ENCODE measurements around the gene KLC3.

The KLC3 gene

GRCh38 chr19:45354241-45354842 lies 13.8 kb downstream of the KLC3 start:
- Histone ChIP-seq H3K36me3 (peaks cover 7% of the 10 kb centered on the region; the same call in 1 of the 2 replicates), H3K9me3 (no peaks in the 10 kb centered on the region; the same call in 1 of the 2 replicates), H3K4me1 (no peaks in the 10 kb centered on the region), H3K4me3 (ENCODE audit: low read depth, low read length) (no peak overlapping the region), H3K27me3 (no peaks in the 10 kb centered on the region)
- no peak for TF ChIP-seq CTCF (IDR thresholded peaks at IDR 0.05; ENCODE audit: low read depth, low read length)
- DNase-seq, result no peak

GRCh38 chr19:45355402-45355801 lies 14.9 kb downstream of the KLC3 start:
- Histone ChIP-seq H3K4me3 (ENCODE audit: low read depth, low read length) (no peak overlapping the region), H3K9me3 (no peaks in the 10 kb centered on the region; the same call in 1 of the 2 replicates), H3K27me3 (no peaks in the 10 kb centered on the region), H3K4me1 (no peaks in the 10 kb centered on the region), H3K36me3 (peaks cover 7% of the 10 kb centered on the region; the same call in 1 of the 2 replicates)
- no peak for TF ChIP-seq CTCF (IDR thresholded peaks at IDR 0.05; ENCODE audit: low read depth, low read length)
- DNase-seq, result no peak

GRCh38 chr19:45355910-45356309 lies 15.4 kb downstream of the KLC3 start:
- TF ChIP-seq CTCF (IDR thresholded peaks at IDR 0.05; ENCODE audit: low read depth, low read length), result no peak
- no peaks in the 10 kb centered on the region for H3K27me3 ChIP-seq
- H3K4me1 ChIP-seq, result no peaks in the 10 kb centered on the region
- no peak for DNase-seq
- H3K36me3 ChIP-seq, result peaks cover 7% of the 10 kb centered on the region; the same call in 1 of the 2 replicates
- no peaks in the 10 kb centered on the region; the same call in 1 of the 2 replicates for H3K9me3 ChIP-seq
- H3K4me3 ChIP-seq (ENCODE audit: low read depth, low read length), result no peak overlapping the region

- no peak for TF ChIP-seq CTCF (IDR thresholded peaks at IDR 0.05; ENCODE audit: low read depth, low read length)
- Histone ChIP-seq H3K27me3 (no peaks in the 10 kb centered on the region), H3K4me1 (no peaks in the 10 kb centered on the region), H3K36me3 (peaks cover 11% of the 10 kb centered on the region), H3K9me3 (no peaks in the 10 kb centered on the region; the same call in 1 of the 2 replicates), H3K4me3 (ENCODE audit: low read depth, low read length) (no peak overlapping the region)
- no peak for DNase-seq
Observed at GRCh38 chr19:45356760-45357444, 16.4 kb downstream of the KLC3 start.

GRCh38 chr19:45357445-45357783 lies 16.9 kb downstream of the KLC3 start:
- peaks cover 16% of the 10 kb centered on the region for H3K36me3 ChIP-seq
- no peaks in the 10 kb centered on the region for H3K27me3 ChIP-seq

More at GRCh38 chr19:45357445-45357783, 16.9 kb downstream of the KLC3 start:
- no peak for TF ChIP-seq CTCF (IDR thresholded peaks at IDR 0.05; ENCODE audit: low read depth, low read length)
- Histone ChIP-seq H3K9me3 (no peaks in the 10 kb centered on the region; the same call in 1 of the 2 replicates), H3K4me1 (no peaks in the 10 kb centered on the region), H3K4me3 (ENCODE audit: low read depth, low read length) (no peak overlapping the region)
- no peak for DNase-seq
